Activated CD4-positive, alpha-beta T cell treated with anti-CD3 and anti-CD28 coated beads, Interleukin-10, Interleukin-2, amounts not matched to agents 100 ng/mL and 50 ng/mL, durations not matched to agents 16 hours and 8 hours (primary cell): Measurements from ENCODE around the gene BMAL1.

Experiments
- DNase-seq: peaks from one replicate; pipeline ENCODE4 v3.0.0-alpha.2; 2020

Gene BMAL1

DNA sequence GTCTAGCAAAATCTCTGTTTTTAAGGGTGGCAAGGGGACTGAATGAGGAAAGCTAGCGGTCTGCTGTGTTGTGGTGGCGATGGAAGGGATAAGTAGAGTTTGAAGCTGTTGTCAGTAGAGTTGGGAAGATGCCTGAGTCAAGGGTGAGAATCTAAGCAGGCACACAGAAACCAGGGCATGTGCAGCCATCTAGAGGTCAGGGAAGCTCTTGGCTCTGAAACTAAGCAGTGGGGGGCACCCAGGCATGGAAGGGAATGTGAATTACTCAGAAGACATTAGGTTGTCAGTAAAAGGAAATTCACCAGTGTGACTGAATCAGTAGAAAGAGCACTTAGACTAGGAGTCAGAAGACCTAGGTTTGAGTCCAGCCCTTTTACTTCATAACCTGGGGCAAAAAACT is 15.4 kb downstream of the BMAL1 start:
- no peak for DNase-seq

DNA sequence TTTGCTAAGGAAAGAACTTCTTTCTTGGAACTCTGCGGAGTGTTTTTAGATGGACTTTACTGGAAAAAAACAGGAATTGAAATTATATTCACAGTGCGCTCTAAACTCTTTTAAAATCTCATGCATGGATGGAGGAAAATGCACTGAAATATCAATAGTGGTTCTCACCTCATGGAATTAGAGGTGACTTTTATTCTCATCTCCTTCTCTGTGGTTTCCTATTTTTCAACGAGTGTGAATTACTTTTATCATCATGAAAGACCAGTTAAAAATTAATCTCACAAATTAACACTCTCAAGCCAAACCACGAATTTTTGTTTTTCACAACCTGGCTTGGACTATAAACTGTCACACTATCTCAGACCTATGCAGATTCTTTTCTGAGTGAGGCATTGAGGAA is 16.6 kb downstream of the BMAL1 start:
- no peak for DNase-seq

DNA sequence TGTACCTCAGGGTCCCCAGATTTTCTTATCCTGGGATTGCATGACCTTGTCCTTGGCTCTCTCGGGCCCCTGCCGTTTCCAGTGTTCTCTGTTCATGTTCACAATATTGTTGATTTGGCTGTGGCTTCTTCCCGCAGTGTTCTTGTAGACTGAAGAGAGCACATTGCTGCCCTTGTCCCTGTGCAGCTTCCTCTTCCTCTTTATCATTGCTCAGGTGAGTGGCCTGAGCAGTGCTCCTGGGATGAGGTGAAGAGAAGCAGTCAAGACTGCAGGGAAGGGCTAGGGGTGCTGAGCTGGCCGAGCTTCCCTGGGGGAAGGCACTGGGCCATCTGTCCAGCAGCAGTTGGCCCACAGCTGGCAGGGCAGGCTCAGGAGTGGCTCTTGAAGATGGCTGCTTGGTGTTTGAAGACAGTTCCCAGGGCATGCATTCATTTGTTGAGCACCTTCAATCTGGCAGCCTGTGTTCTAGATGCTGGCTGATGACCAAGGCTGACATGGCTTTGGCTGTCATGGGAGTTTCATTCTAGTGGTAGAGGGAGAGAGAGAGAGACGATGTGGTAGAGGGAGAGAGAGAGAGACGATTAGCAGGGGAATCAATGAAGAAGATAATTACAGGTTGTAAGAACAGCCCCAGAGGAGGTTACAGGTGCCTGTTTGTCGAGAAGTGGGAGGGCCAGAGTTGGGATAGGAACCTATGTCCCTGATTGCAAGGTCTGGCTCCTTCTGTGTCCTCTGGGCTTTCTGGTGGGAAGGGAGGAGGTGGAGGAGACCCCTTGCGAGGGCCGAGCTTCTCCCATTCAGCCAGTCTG is 17.4 kb downstream of the BMAL1 start:
- DNase-seq, result no peak

DNA sequence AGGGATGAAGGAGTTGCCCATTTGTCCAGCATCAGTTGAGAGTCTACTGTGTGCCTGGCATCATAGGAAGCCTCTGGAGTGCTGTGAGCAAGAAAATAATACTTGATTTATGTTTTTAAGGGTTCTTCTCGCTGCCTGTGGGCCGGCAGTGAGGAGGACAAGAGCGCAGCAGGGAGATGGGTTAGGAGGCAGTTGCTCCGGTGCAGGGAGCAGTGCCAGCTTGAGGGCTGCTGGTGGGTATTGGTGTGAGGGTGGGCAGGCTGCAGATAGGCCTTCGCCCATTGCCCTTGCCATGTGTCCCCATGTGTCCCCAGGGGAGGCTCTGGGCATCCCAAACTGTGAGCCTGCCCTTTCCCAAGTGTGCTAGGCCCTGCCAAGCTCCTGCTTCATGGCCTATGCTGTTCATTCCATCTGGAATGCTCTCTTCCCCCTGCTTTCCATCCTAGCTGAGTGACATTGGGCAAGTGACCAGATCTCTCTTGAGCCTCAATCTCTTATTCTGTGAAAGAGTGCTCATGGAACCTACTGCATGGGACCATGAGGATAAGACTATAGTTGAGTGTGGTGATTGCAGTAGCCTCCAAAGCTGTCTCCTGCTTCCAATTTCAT is 19.8 kb downstream of the BMAL1 start:
- DNase-seq, result no peak

DNA sequence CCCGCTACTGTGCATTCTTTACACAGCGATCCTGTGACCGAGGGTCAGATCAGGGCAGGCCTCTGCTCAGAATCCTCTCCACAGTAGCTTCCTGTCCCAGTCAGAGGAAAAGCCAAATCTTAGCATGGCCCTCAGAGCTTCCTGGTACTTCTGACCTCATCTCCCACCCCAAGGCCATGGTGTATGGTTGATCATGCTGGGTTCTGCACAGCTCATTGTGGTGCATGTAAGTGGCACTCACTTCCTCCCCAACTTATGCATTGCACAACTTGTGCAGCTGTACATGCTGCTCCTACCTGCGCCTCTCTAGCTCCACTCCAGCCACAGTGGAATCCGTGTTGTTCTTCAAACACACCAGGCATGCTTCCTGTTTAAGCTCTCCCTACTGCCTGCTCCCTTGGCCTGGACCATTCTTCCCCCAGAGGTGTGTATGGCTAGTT is 20.3 kb downstream of the BMAL1 start:
- peak; percentile 80 for DNase-seq

DNA sequence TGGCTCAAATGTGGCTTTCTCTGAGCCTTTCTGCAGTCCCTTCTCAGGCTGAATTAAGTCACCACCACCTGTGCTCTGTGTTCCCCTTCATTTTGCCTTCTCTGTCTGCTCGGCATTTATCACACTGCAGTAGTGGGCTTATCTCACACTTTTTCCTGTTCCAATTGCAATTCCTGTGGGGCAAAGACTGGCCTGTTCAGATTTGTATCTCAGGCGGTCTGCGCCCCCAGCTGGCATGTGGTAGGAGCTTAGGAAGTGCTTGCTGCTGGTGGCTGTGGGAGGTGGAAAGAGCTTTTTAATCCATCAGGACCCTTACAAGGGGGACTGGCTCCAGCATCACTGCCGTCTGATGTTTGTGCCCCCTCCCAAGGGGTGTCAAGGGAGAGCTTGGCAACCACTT is 21.2 kb downstream of the BMAL1 start:
- DNase-seq, result no peak

DNA sequence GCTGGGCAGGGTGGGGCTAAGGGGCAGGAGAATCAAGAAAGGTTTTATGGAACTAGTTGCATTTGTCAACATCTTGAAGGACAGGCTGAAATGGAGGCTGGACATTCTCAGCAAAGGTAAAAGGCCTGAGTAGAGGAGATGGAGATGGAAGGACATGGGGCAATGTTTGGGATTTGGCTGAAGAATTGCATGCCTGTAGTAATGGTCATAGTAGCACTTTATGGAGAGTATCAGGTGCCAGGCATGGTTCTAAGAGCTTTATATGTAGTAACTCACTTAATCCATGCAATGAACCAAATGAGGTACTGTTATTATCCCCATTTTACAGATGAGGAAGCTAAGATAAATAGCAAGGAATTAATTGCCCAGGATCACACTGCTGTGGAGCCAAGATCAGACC is 23.9 kb downstream of the BMAL1 start:
- DNase-seq, result no peak

DNA sequence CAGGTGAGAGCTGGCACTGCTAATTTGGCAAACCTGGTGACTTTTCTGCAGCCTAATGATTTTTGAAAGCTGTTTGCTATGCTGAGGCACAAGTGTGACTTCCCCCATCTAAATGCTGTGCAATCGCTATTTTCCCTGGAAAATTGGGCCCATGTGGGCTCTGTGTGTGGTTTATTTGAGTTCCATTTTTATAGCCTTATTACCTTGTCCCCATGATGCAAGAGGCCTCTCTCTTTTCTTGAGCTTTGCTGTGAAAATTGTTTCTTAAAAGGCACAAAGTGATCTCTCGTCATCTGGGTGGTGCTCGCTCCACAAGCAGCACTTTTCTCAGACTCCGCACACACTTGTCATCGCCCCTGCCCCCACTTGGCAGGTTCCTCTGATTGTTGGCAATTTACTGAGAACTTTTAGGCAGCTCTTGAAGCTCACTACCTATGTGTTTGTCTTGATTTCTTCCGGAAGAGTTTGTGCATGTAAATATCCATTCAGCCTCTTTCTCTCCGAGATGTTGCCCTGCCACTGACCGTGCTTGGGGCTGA is 24.9 kb downstream of the BMAL1 start:
- DNase-seq, result no peak

DNA sequence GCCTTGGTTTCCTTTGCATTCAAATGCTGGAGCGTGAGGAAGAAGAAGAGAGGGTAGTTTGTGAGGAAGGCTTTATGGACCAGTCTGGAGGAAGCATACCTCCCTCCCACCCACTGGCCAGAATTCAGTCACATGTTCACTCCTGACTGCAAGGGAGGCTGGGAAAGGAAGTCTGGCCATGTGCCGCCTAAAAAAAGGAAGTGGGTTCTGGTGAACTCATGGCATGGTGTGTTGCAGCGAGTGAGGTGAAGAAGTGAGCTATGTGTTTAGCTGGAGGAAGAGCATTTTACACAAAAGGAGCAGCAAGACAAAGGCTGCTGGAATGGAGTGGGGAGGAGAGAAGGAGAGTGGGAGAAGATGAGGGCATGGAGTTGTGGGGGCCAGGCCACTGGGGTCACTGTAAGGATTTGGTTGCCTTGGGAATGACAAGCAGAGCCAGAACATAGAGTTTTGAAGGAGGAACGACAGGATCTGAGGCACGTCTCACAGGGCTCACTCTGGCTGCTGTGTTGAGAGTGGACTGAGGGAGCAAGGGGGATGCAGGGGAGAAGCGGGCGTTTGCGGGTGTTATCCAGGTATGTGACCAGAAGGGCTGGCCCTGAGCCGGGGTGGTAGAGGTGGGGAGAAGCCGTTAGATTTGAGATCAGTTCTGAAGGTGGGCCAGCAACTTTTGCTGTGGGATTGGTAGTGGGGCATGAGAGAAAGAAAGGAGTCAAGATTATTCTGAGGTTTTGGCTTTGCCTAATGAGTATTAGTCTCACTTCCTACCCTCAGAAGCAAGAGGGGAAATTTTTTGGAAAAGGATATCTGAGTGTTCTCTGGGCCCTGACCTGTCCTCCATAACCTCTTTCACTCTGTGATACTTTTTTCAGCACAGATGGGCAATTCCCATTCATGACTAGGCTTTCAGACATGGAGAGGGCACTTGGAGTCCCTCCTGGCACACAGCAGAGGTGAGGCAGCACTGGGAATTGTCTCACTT is 26.4 kb downstream of the BMAL1 start:
- DNase-seq, result peak; percentile 18

DNA sequence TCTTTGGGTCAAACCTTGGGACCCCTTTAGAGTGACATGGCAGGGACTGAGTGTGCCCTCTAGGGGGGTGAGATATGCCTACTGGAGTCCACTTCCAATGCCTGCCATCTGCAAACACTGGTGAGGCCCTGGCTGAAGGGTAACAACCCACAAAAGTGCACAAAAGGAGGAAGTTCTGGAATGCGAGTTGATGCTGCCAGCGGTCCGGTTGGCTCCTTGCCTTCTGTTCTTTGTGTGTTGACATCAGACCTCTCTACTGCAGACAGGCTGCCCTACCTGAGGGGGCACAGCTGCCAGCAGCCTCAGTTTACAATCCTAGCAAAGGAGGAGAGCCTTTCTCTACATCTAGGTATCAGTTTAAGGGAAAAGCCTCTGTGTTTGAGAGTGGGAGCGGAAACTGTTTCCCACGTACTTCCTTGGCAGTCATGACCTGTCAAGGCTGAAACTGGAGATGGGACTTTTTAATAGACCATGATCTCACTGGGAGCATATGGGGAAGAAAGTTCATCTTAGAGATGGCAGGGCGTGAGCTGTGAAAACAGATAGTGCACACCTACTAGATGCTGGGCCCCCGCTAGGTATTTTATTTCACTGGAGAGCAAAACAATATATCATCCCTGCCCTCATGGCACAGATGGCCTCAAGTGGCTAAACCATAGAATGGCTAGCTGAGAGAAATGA is 27.2 kb downstream of the BMAL1 start:
- no peak for DNase-seq

DNA sequence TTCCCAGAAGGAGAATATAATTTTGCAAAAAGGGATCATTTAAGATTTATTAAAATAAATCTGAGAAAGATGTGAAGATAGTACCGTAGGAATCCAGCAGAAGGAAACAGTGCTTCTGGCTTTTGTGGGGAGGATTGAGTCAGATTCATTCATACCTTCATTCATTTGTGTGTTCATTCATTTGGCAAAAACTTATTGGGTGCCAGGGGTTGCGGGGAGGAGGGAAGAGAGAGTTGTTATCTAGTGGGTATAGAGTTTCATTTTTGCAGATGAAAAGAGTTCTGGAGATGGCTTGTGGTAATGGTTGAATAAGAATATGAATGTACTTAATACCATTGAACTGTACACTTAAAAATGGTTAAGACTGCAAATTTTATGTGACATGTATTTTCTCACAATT is 31.1 kb downstream of the BMAL1 start:
- DNase-seq, result peak; percentile 64

DNA sequence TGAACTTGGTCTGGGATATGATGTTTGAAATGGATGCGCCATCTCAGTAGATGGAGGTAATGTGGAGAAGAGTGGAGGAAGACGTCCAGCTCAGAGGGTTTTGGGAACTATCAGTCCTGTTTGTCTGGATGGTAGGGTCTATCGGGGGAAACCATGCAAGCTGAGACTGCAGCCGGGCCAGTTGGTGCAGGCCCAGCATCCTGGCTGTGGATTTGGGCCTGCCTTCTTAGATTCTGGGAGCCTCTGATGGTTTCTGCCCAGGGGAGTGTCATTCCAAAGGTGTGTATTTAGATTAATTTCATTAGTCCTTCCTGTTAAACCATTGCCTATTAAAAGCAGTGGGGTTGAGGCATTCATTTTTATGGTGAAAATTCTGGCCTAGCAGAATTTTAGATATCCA is 31.6 kb downstream of the BMAL1 start:
- no peak for DNase-seq

DNA sequence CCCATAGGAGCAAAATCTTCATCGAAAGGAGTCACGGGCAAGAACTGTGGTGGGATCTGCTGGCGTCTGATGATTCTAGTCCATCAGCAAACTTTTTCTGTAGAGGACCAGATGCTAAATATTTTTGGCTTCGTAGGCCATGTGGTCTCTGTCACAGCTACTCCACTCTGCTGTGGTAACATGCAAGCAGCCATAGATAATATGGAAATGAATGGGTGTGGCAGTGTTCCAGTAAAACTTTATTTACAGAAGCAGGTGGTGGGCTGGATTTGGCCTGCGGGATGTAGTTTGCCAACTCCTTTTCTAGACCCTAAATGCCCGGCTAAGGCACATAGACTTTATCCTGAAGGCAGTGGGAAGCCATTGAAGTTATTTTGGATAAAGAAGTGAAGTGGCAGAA is 32.9 kb downstream of the BMAL1 start:
- no peak for DNase-seq

DNA sequence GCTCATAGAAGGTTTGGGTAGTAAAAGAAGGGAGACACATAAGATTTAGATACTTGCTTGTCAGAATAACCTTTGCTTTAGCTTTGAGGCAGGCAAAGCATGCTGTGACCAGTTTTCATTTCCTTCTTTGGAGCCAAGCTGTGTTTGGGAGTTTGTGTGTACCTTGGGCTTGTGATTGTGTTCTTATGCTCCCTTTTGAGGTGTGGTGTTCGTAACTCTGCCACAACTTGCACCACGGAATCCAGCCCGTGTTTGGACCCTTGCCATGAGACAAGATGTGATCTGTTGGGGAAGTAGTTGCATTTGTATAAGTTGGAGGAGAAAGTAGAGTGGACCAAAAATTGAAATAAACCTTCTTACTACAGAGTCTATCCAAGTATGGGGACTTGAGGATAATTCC is 34.0 kb downstream of the BMAL1 start:
- no peak for DNase-seq

DNA sequence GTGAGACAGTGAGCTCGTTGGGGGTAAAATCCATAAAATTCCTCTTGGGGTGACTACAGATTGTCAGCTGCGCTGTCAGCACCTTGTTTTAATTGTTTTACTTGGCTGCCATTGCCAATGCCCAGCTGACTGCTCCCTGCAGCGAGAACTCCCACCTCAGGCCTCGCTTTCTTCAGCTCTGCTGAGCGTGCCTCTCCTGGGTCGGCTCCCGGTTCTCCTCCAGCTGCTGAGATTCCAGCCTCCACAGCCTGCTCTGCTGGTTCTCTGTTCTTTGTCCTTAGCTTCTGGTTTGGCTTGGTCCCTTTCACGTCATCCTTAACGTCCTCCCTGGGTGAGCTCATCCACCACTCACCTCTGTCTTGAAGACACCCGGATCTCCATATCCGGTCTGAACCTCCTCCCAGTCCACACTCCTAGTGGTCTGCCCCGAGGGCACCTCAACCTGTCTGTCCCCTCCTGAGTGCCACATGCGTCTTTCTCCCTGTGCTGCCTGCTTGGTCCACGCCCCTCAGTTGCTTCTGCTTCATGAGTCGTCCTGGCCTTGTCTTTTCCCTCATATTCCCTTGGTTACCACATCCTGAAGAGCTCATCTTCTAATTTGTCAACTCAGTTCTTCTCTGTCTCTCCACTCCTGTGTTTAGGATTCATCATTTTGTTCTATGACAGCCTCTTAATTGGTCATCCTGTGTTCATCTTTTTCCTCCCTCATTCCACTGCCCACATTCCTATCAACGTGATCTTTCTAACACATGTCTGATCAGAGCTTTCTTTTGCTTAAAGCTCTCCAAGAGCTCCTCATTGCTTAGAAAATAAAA is 35.6 kb downstream of the BMAL1 start:
- DNase-seq, result no peak

DNA sequence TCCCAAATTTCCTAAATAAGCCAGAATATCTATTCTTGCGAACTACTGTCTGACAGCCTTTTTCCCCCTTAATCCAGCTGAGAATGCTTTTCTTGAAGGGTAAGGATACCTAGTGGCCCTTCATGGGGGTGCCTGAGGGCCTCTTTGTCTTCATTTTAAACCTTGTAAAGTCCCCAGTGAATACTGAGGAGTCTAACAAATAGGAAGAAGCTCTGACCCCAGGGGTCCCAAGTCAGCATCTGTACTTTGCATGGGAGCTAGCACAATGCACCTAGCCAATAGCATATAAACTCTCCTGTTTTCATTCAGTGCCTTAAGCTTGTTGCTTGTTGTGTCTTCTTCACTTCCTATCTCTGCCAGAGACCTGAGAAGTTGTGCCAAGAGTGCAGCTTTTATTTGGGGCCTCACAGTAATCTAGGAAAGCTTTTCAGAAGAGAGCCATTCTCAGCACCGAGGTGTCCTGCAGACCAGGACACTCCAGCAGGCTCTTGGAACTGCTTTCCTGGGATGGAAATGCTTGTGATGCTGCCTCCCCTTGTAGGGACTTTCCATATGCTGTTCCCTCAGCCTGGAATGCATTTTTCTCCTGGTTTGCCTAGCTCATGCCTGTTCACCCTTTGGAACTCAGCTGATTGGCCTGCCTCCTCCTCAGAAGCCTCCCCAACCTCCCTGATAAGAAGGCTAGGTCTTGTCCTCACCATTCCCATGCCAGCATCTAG is 37.2 kb downstream of the BMAL1 start:
- no peak for DNase-seq

DNA sequence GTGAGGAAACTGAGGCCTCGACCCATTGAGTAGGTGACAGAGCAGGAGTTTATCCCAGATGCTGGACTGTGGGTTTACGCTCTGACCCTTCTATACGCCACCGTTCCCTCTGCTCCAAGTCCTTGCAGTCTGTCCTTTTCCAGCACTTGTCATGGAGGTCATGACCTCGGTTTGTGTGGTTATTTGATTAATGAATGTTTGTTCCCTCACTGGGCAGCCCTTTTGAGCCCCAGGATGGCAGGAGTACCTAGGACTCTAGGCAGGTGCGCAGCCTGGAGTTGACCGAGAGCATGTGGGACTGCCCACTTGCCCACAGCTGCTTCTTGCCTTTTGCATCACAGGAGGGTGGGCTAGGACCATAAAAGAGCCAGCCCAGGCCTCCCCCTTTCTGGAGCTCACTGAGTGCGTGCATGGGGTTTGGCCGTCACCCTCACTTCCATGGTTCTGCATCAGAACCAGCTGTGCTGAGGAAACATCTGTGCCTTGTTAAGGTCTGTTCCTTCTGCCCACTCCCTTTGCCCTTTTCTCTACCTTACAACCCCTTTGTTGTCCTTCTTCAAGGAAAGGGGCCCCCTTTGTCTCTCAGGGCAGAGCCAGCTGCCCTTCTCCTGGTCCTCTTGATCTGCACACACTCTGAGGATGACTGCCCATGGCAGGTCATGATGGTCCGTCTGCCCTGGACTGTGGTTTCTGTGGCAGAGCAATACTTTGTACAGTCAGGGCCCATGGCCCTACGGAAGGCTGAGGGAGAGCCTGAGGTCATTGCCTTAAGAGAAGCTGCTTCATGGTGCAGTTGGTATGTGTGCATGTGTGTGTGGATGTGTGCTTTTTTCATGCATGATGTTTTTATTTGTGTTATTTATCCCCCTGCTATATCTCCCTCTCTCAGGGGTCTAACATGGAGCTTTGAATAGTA is 38.2 kb downstream of the BMAL1 start:
- DNase-seq, result no peak

DNA sequence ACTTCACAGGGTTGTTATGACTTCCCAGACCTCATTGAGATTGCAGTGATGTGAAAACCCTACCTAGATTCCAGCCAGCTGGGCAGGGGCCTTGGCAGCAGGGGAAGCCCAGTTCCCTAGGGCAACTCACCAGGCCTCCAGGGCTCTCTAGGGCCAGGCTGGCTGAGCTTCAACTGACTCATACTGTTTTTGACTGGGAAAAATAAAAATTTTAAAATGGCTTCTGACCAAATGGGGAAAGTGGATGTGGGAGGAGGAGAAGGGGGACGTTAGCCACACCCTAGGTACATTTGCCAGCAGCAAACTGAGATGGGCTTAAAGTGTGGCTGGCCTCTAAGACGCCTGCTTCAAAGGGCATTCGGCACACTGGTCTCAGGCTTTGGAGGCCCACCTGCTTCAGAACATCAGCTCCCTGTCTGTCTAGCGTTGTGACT is 39.0 kb downstream of the BMAL1 start:
- no peak for DNase-seq

DNA sequence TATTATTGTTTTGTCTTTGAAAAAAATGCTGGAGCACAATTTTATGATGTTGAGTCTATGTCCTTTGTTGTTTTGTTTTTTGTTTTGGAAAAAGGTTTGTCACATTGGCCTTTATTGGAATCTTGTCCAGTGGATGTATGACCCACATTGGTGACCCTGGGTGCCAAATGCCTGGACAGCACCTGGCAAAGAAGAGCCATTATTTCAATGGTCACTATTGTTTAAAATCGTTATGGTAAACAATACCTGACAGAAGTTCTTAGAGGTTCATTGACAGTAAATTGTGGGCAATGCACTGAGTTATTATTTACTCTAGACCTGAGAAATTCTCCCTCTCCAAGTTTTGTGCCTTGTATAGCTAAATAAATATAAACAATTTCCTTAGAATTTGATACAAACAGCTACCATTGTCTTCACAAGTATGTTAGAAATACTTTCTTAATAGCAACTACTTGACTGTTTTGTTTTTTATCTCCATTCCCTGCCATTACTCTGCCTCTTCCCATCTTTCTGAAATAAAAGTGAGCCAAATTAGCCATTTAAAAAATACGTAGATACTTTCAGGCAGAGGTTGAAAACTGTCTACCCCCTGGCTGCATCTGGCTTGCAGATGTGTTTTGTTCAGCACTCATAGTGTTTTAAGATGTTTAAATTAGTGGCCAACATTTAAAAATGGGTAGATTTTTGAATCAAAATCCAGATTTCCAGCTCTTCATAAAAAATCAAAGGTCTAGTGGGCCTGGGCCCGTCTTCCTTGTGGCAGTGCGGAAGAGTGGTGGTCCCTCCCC is 39.9 kb downstream of the BMAL1 start:
- DNase-seq, result no peak
